GM12865 (cell line): ENCODE results near the gene SPRED3.
"Not testable (repeated sequence)": the region's sequence is repeated elsewhere in the genome, so short reads cannot be mapped to it uniquely, and the experiment has no call there.

ENCODE experiments used
- DNase-seq: peaks from one replicate; pipeline ENCODE4 v3.0.0; 2010; ENCODE audit warnings: low read depth
- H3K4me3 ChIP-seq: 2 replicates; pipeline ENCODE4 v1.5.1; 2011; ENCODE audit warnings: mild to moderate bottlenecking, low read depth, low read length, control low read depth
- TF ChIP-seq, protein P1 (sequence below): IDR thresholded peaks from 2 replicates; pipeline ENCODE4 v1.5.1; 2011; ENCODE audit warnings: low read length, control low read depth, low read depth, inconsistent platforms; ENCODE audit not compliant: insufficient read depth; ENCODE audit errors: missing control alignments

The SPRED3 gene

DNA sequence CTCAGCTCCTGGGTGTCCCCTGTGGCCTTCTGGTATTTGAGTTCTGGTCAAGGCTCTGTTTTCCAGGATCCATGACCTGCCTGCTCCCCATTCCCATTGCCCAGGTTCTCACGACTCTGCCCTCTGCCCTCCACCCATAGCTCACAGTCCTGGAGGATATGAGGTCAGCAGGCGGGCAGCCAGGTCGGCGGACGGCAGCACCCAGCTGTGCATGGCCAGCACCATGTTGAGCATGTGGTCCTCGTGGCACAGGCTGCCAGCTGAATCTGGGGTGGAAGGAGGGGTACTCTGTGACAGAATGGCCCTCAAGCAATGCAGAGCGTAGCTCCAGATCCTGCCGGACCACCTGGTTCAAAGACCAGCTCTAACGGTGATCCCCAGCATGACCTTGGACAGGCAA lies 32.4 kb downstream of the SPRED3 start:
- H3K4me3 ChIP-seq: no peak overlapping the region
- no peak for DNase-seq
- TF ChIP-seq, protein P1, sequence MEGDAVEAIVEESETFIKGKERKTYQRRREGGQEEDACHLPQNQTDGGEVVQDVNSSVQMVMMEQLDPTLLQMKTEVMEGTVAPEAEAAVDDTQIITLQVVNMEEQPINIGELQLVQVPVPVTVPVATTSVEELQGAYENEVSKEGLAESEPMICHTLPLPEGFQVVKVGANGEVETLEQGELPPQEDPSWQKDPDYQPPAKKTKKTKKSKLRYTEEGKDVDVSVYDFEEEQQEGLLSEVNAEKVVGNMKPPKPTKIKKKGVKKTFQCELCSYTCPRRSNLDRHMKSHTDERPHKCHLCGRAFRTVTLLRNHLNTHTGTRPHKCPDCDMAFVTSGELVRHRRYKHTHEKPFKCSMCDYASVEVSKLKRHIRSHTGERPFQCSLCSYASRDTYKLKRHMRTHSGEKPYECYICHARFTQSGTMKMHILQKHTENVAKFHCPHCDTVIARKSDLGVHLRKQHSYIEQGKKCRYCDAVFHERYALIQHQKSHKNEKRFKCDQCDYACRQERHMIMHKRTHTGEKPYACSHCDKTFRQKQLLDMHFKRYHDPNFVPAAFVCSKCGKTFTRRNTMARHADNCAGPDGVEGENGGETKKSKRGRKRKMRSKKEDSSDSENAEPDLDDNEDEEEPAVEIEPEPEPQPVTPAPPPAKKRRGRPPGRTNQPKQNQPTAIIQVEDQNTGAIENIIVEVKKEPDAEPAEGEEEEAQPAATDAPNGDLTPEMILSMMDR: no peak

- no peak overlapping the region for H3K4me3 ChIP-seq
- DNase-seq: no peak
- TF ChIP-seq, protein P1: no peak
Measured at GRCh38 chr19:38421856-38422255, 33.4 kb downstream of the SPRED3 start.

- DNase-seq: no peak
- TF ChIP-seq, protein P1: no peak
- no peak overlapping the region for H3K4me3 ChIP-seq
Measured at GRCh38 chr19:38422438-38422837, 33.9 kb downstream of the SPRED3 start.

GRCh38 chr19:38424272-38424671 lies 35.8 kb downstream of the SPRED3 start:
- no peak overlapping the region for H3K4me3 ChIP-seq
- TF ChIP-seq, protein P1: no peak
- no peak for DNase-seq

GRCh38 chr19:38425222-38425809 lies 36.8 kb downstream of the SPRED3 start:
- no peak overlapping the region for H3K4me3 ChIP-seq
- TF ChIP-seq, protein P1: no peak
- no peak for DNase-seq

- H3K4me3 ChIP-seq: no peak within 1 kb of the TSS
- peak; percentile 29 for DNase-seq
Measured at GRCh38 chr19:38425810-38426466, 37.4 kb downstream of the SPRED3 start, which contains the start of gene RASGRP4. RASGRP4 (minus strand) TSS chr19:38426219; CDS start chr19:38426091, 128 bp downstream.

GRCh38 chr19:38427035-38427677 lies 38.7 kb downstream of the SPRED3 start:
- DNase-seq: peak; percentile 80
- H3K4me3 ChIP-seq: not testable (repeated sequence)

More at GRCh38 chr19:38425810-38426466, 37.4 kb downstream of the SPRED3 start, which contains the start of gene RASGRP4:
- TF ChIP-seq, protein P1: no peak
